GM12874 (cell line): Measurements from ENCODE around the gene PRKD1.

Experiments
- CTCF ChIP-seq: IDR thresholded peaks from 2 replicates; pipeline ENCODE4 v1.5.1; 2011; ENCODE audit warnings: low read depth, mild to moderate bottlenecking, control low read depth, low read length, moderate library complexity; ENCODE audit not compliant: insufficient read depth

Gene PRKD1

GRCh38 chr14:29800961-29801360 lies 126.7 kb downstream of the PRKD1 start:
- TF ChIP-seq CTCF = no peak

- TF ChIP-seq CTCF = no peak
Observed at GRCh38 chr14:29799464-29800095, 128.1 kb downstream of the PRKD1 start.

GRCh38 chr14:29798811-29799210 lies 128.8 kb downstream of the PRKD1 start:
- TF ChIP-seq CTCF = no peak

GRCh38 chr14:29798108-29798663 lies 129.5 kb downstream of the PRKD1 start:
- TF ChIP-seq CTCF = no peak

GRCh38 chr14:29796853-29797252 lies 130.8 kb downstream of the PRKD1 start:
- TF ChIP-seq CTCF = no peak

- no peak for TF ChIP-seq CTCF
Observed at GRCh38 chr14:29789475-29789874, 138.2 kb downstream of the PRKD1 start.

- no peak for TF ChIP-seq CTCF
Observed at GRCh38 chr14:29788093-29788492, 139.6 kb downstream of the PRKD1 start.
